Esophagus muscularis mucosa (tissue), 3 donors: ENCODE results near the gene ZMIZ1.

Experiments used
- POLR2A ChIP-seq: fragments of 450-650 bp; IDR thresholded peaks from one replicate; pipeline ENCODE4 v1.6.1; 2017; ENCODE audit warnings: antibody characterized with exemption, moderate library complexity, mild to moderate bottlenecking, low read depth
- TF ChIP-seq, protein P1 (sequence below), 3 experiments: fragments of 200-600 bp in 2 of 3; fragments of 450-650 bp in 1 of 3; sonication (generic) in 2 of 3; IDR thresholded peaks; one replicate each; pipeline ENCODE4 v1.5.1; 2017 to 2019; ENCODE audit warnings: antibody characterized with exemption in 3 of 3, mild to moderate bottlenecking in 2 of 3, moderate library complexity in 1 of 3

DNA sequence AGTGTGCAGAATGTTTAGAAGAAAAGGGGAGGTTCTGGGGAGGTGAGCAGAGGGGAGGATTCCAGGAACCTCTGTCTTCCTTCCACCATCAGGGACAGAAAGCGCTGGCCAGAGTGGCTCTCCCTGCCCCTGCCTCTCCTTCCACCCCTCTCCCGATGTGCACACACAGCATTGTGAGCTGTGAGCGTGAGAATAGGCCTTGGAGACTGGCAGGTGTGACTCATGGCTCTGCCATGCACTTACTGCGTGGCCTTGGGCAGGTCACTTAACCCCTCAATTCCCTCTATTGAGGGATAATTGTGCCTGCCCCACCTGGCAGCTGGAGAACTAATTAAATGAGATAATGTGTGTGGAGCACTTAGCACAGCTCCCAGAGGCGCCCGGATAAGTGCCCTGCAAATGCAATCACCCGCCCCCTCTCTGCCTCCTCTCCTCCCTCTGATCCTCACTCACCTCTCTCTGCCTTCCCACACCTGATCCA lies 115.4 kb downstream of the ZMIZ1 start:
- TF ChIP-seq, protein P1, sequence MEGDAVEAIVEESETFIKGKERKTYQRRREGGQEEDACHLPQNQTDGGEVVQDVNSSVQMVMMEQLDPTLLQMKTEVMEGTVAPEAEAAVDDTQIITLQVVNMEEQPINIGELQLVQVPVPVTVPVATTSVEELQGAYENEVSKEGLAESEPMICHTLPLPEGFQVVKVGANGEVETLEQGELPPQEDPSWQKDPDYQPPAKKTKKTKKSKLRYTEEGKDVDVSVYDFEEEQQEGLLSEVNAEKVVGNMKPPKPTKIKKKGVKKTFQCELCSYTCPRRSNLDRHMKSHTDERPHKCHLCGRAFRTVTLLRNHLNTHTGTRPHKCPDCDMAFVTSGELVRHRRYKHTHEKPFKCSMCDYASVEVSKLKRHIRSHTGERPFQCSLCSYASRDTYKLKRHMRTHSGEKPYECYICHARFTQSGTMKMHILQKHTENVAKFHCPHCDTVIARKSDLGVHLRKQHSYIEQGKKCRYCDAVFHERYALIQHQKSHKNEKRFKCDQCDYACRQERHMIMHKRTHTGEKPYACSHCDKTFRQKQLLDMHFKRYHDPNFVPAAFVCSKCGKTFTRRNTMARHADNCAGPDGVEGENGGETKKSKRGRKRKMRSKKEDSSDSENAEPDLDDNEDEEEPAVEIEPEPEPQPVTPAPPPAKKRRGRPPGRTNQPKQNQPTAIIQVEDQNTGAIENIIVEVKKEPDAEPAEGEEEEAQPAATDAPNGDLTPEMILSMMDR (IDR thresholded peaks at IDR 0.05), result no peak
- no peak for TF ChIP-seq POLR2A
